Activated T-cell treated with anti-CD3 and anti-CD28 coated beads, Interleukin-2, amount 50 U/mL, for 1 hour (primary cell): ENCODE measurements around the gene NDP.

Experiments used
- DNase-seq: peaks from one replicate; pipeline ENCODE4 v3.0.0-alpha.2; 2020

The NDP gene, protein sequence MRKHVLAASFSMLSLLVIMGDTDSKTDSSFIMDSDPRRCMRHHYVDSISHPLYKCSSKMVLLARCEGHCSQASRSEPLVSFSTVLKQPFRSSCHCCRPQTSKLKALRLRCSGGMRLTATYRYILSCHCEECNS

DNA sequence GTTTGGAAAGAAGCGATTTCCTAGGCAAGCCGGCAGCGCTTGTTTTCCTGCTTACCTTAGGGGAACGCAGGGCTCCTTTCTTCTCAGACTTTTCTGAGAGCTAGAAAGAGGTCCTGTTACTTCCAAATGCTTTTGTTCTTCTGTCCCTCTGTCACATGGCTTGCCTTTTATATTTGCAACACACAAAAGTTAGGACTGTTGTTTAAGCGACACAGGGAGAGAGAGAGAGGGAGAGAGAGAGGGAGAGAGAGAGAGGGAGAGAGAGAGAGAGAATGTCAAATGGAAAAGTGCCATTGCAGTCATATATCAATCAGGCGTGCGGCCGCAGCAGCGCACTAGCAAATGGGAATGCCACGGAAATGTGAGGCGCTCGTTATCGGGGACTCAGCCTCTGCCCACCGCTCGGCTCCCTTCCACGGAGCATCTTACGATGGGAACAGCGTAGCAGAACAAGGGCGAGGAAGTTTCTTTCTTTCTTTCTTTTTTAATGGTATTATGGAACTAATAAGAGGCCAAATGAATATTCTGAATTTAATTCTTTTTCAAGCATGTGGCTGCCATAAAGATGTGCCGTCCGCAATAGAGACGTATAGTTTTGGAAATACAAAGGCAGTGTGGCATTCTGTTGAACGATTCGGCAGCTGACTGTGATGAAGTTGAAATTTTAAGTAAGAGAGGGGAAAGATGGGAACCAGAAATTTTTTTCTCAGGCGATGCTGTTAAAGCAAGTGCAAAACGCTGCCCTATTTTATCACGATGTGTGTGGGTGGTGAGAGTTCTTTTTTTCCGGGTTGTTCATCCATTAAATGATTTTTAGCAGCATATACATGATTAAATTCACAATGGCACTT, at the start of gene NDP:
Gene NDP, minus strand, starts transcription at position 142 of the 851 bp plus-strand sequence. CDS start 14,745 bp downstream, outside the sequence.
- DNase-seq = no peak

DNA sequence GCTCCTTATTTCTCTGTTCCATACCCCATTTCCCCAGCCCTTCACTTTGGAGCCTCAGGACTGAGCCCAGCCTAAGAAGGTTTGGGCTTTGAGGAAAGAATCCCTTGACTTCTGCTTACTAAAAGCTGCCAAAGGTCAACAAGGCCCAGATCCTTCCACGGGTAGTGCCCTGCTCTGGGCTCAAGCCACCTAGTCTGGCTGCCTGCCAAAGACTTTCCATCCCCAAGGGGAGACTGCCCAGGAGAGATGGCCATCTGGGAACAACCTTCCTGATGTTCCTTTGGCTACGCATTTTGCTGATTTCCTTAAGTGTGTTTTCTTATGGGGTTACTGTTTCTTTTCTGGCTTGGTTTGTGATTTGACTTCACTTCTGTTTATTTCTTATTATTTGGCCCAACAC, 49.8 kb upstream of the NDP start:
- DNase-seq = no peak

DNA sequence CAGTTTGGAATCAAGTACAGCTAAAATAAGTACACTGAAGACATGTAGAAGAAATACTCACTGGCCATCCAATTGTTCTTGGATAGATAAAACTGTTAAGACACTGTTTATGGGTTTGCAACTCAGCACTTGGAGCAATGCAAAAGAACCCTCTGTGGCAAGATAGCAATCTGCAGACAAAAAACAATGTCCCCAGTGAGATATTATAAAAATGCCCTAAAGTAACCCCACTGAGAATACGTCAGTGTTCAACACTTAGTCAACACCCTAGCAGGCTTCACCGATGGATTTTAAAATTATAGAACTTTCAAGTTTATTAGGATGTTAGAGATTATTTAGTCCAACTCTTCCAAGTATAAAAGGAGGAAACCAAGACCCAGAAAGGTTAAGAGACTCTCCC, 47.5 kb upstream of the NDP start:
- DNase-seq = no peak

DNA sequence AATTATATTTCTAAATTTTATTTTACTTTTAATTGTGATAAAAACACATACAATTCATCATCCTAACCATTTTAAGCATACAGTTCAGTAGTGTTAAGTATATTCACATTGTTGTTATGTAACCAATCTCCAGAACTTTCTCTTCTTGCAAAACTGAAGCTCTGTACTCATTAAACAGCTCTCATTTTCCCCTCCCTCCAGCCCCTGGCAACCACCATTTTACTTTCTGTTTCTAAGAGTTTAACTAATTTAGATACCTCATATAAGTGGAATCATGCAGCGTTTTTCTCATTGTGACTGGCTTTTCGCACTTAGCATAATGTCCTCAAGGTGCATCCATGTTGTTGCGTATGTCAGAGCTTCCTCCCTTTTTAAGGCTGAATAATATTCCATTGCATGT, 46.7 kb upstream of the NDP start:
- no peak for DNase-seq

DNA sequence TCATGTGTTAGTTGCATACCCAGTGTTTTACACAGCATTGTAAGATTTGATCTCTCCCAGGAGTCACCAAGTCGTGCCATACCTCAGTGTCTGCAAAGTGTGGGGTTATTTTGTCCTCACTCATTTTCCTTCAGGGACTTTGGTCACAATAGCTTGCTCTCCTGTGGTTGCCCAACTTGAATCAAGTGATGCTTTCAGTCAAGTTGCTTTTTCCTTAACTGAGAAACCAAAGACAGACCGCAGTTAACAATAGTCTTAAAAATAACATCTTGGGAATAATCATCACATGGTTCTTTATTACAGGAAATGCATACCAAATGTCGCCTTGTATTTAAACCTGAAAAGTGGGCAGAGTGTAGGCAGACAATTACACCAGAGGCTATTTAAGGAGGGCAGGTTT, 44.5 kb upstream of the NDP start:
- DNase-seq = no peak

DNA sequence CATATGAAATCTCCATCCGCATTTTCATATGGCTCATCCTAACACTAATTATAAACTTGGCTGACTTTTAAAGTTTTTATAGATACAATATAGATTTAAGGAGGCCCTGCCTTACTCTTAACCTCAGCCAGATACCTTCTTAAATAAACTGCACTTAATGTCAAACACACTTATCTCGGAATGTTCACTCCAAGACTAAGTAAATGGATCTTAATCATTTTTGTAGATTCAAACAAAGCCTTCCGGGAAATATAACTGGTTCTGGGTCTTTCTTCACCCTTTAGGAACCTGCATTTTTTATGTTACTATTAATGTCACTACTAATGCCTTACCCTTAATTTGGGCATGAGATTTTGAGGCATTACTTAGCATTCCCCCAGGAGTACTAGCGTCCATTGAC, 43.7 kb upstream of the NDP start:
- DNase-seq = no peak

DNA sequence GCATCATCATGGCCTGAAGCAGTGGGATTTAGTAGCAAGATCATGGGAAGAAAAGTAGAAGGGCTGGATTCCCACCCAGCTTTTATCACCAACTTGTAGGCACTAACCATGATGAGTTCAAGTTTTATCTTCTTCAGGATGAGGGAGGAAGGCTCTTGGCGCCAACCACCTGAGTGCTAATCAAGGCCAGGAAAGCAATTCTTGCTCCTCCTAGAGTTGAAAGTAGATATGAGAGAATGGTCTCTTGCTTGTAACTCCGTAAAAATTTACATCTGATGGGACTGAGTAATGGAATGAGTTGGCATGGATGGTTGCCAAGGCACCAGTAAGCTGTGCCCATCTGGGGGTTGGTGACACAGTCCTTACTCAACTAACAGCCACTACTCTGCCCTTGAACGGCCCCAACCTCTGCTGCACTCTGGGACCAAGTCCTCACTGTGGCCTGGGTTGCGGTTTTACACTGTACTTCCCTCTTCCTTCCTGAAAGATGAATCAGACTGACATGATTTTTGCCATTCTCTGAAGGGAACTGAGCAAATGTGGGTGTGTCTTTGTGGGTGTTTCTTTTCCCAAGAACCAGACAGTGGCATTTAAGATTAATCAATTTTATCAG, 39.4 kb upstream of the NDP start:
- peak; percentile 18 for DNase-seq

DNA sequence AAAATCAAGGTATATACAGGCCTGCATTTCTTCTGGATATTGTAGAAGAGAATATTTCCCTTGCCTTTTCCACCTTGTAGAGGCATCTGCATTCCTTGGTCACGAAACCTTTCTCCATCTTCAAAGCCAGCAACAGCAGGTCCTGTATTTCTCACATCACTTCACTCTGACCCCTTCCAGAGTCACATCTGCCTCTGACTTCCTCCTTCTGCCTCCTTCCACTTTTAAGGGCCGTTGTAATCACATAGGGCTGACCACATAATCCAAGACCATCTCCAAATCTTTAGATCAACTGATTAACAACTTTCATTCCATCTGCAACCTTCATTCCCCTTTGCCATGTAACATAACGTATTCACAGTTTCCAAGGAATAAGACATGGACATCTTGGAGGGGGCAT, 38.3 kb upstream of the NDP start:
- no peak for DNase-seq

DNA sequence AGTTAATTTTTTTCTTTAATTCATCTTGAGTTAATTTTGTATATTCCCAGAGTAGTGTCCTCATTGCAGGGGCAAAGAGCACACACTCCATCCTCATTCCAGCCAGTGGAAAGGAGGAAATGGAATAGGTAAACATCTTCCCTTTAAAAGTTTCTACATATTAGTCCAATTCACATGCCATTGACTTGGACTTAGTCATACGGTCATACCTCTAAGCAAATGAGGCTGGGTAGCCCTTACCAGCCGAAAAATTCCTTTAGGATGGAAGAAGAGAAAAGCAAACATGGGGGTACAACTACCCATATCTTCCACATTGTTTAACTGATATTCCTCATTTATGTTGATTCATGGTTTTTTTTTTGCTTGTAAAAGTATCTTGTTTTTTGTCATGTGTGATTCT, 37.4 kb upstream of the NDP start:
- no peak for DNase-seq

DNA sequence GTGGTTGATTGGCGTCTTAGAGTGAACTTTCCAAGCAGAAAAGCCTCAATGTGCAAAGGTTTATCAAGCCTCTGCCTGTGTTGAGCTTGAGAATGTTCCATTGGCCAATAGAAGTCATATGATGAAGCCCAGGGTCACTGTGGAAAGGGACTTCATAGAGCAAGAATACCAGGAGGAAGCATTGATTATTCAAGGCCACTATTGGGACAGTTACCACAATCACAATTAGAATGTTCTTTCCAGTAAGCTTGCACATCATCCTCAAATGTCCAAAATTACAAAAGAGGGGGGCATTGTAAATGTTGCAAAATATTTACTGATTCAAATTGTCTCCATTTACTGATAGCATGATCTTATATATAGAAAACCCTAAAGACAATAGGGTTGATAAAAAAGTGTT, 32.9 kb upstream of the NDP start:
- no peak for DNase-seq

DNA sequence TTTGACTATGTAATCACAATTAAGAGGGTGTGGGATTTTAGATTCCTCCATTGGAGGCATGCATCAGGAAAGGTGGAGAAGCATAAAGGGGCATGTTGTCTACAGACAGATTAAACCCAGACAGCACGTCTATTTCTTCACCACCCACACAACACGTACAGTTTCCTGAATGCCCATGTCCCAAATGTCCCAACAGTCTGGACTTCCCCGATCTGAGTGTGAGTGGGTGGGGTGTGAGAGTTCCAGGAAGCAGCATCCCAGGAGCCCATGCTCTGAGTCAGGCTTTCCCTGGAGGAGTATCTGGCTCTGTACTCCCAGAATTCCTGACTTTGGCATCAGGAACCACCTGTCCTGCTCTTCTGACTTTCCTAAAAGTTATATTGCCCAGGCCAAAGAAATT, 30.8 kb upstream of the NDP start:
- no peak for DNase-seq

DNA sequence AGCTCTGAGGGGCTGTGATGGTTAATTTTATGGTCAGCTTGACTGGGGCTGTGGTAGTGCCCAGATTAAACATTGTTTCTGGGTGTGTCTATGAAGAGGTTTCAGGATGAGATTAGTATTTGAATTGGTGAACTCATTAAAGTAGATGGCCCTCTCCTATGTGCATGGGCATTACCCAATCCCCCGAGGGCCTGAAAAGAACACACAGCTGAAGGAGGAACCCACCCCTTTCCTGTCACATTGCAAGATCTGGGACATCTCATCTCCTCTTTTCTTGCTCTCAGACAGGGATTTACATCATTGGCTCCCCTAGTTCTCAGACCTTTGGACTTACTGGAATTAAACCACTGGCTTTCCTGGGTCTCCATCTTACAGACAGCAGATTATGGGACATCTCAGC, 29.4 kb upstream of the NDP start:
- no peak for DNase-seq

DNA sequence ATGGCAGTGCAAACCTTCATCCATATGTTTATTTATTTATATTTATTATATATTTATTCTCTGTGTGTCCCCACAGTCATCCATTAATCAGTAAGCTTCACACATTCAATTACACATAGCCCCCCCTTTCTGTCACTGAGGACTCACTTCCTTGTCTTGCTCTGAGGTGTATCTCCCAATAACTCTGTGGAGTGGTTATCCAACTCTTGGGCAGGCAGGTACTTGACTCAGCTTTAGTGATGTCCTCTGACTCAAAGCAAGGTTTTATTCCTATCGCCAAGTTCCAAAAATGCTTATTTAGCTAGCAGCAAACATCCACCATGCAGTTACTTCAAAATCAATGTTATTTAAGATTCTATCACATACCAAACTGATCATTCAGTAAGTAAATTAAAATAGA, 25.2 kb upstream of the NDP start:
- DNase-seq = no peak

DNA sequence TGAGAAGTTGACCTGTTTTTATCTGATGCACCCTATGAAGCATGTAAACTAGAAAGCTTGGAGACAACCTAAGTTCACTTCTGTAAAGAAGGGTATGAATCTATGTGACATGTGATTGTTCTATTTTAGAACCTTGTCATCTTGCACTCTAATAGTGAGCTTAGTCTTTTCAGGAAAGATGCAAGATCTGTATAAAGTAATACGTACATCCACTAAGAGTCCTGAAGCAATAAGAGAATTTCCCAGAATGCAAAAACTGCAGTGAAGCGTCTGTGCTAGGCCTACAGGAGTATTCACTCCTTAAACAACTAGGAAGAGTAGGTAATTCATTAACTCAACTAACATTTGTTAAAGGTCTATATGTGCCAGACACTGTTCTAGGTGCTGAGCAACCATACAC, 23.3 kb upstream of the NDP start:
- DNase-seq = no peak

DNA sequence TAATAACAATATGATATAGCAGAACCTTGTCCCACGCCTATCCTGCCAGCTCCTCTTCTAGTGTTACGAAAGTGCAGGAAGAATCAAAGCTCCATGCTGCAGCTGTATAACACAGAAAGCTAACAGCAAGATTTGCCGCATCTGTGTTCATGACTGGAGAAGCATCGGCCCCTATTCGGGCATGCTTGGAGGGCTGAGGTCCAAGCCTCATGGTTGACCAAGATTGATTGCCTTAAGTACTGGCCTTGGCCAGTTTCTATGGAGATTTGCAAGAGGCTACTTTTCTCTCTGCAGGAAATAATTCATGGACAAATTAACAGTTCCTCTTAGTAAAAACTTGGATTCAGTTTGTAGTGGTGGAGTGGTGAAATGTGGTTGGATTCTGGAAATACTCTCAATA, 12.9 kb upstream of the NDP start:
- no peak for DNase-seq

DNA sequence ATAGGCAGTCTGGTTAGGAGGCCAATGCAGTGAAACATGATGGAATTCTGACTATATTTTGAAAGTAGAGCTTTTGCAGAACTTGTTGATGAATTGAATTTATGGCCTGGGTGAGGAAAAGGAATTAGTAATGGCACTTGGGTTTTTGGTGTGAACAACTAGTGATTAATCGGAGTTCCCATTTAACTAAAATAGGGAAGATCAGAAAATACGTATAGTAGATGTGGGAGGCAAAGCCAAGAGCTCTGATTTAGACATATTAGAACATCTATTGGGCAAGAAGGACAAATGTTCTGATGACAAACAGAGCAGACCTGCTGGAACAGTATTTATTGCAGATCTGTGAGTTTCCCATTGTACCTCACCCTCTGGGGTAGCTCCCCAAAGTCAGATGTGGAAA, 12.3 kb upstream of the NDP start:
- DNase-seq = no peak

DNA sequence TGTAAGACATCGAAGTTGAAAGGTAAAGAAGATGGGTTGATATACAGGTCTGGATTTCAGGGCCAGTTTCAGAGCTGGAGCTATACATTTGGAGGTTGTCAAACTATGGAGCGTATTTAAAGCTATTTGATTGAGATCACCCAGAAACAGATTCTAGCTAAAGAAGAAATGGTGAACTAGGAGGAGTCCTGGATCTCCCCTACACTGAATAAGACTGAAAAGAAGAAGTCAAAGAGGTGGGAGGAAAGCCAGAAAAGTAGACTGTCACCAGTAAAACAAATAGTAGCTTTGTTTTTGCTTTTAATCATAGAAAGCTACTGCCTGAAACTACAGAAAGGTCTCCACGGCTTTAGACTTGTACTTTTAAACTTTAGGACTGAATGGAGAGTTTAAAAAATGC, 5.0 kb upstream of the NDP start:
- DNase-seq = no peak

DNA sequence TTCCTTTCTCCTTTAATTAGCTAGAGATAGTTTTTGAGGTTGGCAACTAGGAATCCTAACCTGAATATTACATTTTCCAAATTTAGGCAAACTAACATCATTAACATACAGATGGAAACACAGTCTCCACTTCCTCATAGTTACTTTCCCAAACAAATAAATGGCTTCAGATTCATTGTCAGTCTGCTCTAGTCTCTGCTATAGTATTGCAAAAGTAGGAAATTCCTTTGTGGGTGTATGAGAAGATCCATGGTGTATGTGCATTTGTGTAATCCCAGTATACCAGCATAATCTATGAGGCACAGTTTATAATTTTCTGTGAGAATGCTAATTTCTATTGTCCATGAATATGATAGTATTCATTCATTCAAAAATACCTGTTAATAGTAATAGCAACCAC, 3.0 kb upstream of the NDP start:
- DNase-seq = no peak

DNA sequence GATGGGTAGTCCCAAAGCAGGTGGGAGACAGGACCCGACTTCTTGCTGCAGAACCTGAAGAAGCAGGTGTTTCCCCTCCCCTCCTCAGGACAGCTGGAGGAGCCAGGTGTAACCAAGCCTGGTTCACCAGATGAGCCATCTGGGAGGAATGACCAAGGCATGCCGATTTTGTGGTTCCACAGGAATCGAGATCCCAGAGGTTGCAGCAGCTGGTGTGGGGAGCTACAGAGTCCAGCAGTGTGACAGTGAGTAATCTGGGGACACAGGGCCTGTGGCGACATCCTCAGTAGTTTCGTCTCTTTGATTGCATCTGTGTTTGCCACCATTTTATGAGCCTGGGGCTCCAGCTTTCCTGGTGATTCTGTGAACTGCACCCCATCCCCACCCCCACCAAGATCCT, 2.6 kb upstream of the NDP start:
- DNase-seq = no peak

DNA sequence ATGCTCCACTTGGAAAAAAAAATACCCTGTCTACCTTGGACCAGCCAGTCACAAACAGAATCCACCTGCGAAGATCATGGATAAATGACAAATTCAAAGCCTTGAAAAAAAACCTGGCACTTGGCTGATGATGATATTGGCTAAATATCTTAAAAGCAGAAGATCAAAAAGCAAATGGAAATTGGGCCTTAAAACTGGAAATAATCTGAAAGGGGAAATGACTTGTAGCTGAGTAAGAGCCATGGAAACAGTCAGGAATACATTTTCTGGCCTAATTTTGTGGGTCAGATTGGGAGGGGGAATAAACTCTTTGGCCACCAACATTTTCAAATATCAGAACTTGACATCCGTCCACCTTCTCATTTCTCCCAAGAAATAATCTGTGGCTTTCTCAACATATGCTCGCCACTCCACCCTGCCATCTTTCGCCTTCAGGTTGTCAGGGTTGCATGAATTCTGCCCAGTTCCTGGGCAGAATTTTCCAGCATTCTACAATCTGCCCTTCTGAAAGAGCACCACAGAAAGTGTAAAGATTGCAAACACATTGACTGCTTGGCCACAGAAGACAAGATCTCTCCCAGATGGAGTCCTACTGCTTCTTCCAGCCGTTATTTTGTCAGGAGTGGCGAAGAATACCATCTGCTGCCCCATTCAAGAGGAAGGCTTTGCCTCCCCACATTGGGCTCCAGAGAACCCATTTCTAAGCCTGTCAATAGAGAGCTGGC, 1.7 kb upstream of the NDP start:
- no peak for DNase-seq

DNA sequence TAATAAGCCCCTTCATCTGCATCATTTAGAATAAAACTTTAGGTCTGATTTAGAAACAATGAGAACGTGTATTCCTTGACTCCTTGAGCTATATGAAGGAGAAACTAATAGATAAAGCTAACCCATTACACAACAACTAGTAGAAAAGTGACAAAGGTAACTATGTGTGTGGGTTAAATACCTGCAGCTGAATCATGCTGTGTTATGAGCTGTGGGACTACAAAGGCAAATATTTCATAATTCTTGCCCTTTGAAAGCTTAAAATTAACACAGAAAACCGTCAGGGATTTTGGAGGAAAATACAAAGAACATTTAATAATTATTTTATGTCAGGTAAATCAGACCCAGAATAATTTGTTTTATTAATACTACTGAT, 898 bp upstream of the NDP start:
- no peak for DNase-seq

DNA sequence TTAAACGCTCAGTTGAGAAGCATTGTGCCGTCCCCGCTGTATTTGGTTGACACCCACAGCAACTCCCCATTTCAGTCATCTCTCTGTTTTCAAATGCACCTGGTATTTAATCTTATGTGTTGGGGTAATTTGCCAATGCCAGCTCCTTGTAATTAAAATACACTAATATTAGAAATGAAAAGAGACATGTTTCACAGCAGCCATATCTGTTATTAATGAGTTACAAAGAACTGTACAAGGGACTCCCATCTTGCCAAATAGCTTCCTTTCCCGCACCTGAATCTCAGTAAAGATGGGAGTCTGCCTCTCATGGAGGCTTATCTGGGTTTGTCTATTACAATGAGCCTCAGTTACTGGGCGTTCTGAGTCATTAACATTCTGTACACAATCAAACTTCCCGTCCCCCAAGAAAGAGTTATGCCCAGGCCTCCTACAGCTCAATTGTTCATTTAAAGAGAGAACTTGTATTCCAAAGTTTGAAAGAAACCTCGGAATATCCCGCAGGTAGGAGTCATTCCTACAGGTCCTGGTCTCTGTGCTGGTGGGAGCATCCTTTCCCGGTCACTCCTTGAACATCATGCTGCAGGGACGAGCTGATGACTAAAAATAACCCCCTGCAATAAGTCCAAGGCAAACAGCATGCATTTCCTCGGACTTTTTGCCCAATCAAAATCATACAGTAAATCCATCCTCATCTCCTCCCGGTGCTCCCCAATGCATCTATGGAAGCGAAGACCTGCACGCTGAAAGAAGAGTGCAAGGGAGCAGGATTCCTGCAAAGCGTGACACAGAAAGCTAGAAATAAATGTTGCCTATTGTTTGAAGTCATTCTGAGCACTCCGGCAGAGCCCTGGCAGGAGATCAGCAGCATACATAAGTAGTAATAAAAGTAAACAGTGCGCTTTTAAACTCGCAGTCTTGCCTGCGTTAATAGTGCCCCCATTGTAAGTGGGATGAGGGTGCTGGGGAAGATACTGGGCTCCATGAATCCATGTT, 926 bp downstream of the NDP start:
- no peak for DNase-seq

DNA sequence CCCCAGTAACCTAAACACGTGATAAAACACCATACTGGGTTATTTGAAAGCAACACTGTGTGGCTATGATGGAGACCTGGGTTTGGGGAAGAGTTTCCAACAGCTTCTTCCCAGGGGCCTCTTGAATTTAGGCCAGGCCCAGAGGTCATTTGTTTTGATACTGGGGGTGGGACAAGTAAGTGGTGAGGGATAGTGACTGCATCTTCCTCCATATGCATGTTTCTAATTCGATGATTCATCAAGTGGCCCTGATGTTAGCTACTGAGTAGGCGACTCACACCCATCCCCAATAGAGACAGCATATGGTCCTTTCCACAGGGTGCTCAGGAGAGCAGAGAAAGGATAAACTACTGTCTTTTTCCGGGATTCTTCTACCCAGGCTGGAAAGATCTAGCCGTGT, 2.7 kb downstream of the NDP start:
- no peak for DNase-seq
